Right lobe of liver (tissue), 6 donors: ENCODE results near the gene FAM174C. TPM values are rescaled to one million over a fixed set of nuclear protein-coding genes. Genes with fewer than 3 reads are reported as not detected.

Experiments
- ATAC-seq, 4 donors: fragments of 200-7000 bp; cut with Tn5 transposase; one replicate each; pipeline ENCODE4 v1.9.1; 2020; ENCODE audit warnings: mild to moderate bottlenecking in 4 of 4, moderate library complexity in 4 of 4
- DNase-seq, 3 donors: peaks; one replicate each; pipeline ENCODE4 v3.0.0-alpha.2; 2020
- H3K27ac ChIP-seq, 3 donors: fragments of 200-600 bp; one replicate each; pipeline ENCODE4 v1.8.0; 2022
- H3K27me3 ChIP-seq, 2 donors: fragments of 200-600 bp; one replicate each; pipeline ENCODE4 v1.8.0; 2022
- H3K36me3 ChIP-seq, 4 donors: fragments of 200-600 bp; sonication (generic) in 1 of 4; one replicate each; pipeline versions ENCODE4 v1.5.1 to v1.8.0; 2017 to 2022; ENCODE audit warnings: control low read depth in 1 of 4
- H3K4me1 ChIP-seq, 4 donors: fragments of 200-600 bp; sonication (generic) in 1 of 4; one replicate each; pipeline versions ENCODE4 v1.5.1 to v1.8.0; 2017 to 2022; ENCODE audit warnings: control low read depth in 1 of 4
- H3K4me3 ChIP-seq, 3 donors: fragments of 200-600 bp; one replicate each; pipeline ENCODE4 v1.8.0; 2022
- H3K9me3 ChIP-seq, 4 donors: fragments of 200-600 bp; sonication (generic) in 1 of 4; one replicate each; pipeline versions ENCODE4 v1.5.1 to v1.8.0; 2017 to 2022; ENCODE audit warnings: control low read depth in 1 of 4
- CTCF ChIP-seq, 4 donors: fragments of 200-600 bp in 3 of 4; fragments of 450-650 bp in 1 of 4; IDR thresholded peaks; one replicate each; pipeline versions ENCODE4 v1.5.1 to v1.8.0; 2016 to 2022; ENCODE audit warnings: antibody characterized with exemption in 4 of 4, mild to moderate bottlenecking in 2 of 4
- POLR2A ChIP-seq: fragments of 450-650 bp; IDR thresholded peaks from one replicate; pipeline ENCODE4 v1.6.1; 2017; ENCODE audit warnings: antibody characterized with exemption, mild to moderate bottlenecking
- WGBS: methylation state at CpG from one replicate; pipeline ENCODE4 v1.1.6; 2018; ENCODE audit warnings: low coverage, low lambda C conversion rate; ENCODE audit not compliant: insufficient coverage; ENCODE audit errors: missing lambda C conversion rate; 5-methylcytosine and 5-hydroxymethylcytosine counted together
- intact Hi-C, 2 donors: fragments of 100-400 bp; cut with DNase I; formaldehyde crosslinking; loops; one replicate each; pipeline versions ENCODE4 v1.11.2 to v1.14.1; 2022
- total RNA-seq, 6 experiments: library from RNA; depleted of rRNA in 2 of 6; stranded (reverse); fragments of >200 nt in 2 of 6; fragmentation: NEBNext Ultra II Directional in 3 of 6; extraction: Animal tissue kit (Norgen Biotek cat#: 25700) in 3 of 6; gene quantifications; one replicate each; pipeline versions ENCODE4 v1.1.0 to v1.2.4, GENCODE V29; 2016 to 2023
- donor health status: DM: no; HTN: yes; CAD: no.
- donor health status: DM: no; HTN: no; CAD: no.
- donor health status: DM: no; HTN: no; CAD: no.
- donor health status: DM: no; HTN: yes; CAD: no.
- donor health status: DM: no; HTN: yes; CAD: no.

Gene FAM174C
- total RNA-seq, 6 experiments from 2014 or later, result 34.0 to 103 (median 43.8) TPM

- intact Hi-C loops, result loop anchor here (5.0 to 10.0 kb wide), 3 partner anchors 115 to 225 kb away; no protein-coding TSS in a partner anchor
- H3K27me3 ChIP-seq, result no peaks in the 10 kb centered on the region
- H3K36me3 ChIP-seq, result peaks cover 0 to 8% (median 2%) of the 10 kb centered on the region in 4 donors
- no peak overlapping the region for H3K4me3 ChIP-seq
- TF ChIP-seq POLR2A (no peak), CTCF (IDR thresholded peaks at IDR 0.05) (peak; percentile 85 to 98 (median 97))
- ATAC-seq (peak; percentile 26 to 40 (median 32)), DNase-seq (peak; percentile 82 to 88 (median 82))
- H3K27ac ChIP-seq, result no peak overlapping the region
- H3K4me1 ChIP-seq, result peaks cover 0 to 33% (median 14%) of the 10 kb centered on the region in 4 donors
- WGBS, result 19% methylated on average over 6 of the region's 10 CpGs
- H3K9me3 ChIP-seq, result no peaks in the 10 kb centered on the region
Measured at GRCh38 chr19:1279782-1280341, 4.5 kb downstream of the FAM174C start.

- TF ChIP-seq POLR2A (no peak), CTCF (IDR thresholded peaks at IDR 0.05) (no peak)
- Histone ChIP-seq H3K4me3 (no peak overlapping the region), H3K9me3 (no peaks in the 10 kb centered on the region), H3K4me1 (peaks cover 0 to 37% (median 14%) of the 10 kb centered on the region in 4 donors), H3K27ac (no peak overlapping the region), H3K36me3 (peaks cover 0 to 7% (median 2%) of the 10 kb centered on the region in 4 donors), H3K27me3 (no peaks in the 10 kb centered on the region)
- 75% methylated on average over 12 of the region's 53 CpGs for WGBS
- DNase-seq, result peak in 2 of 3 donors; percentile 29 to 56
- intact Hi-C loops, result loop anchor here in 1 of 2 donors (10.0 kb wide), 2 partner anchors 114 to 224 kb away; no protein-coding TSS in a partner anchor
- ATAC-seq, result no peak
Measured at GRCh38 chr19:1280636-1281568, 5.6 kb downstream of the FAM174C start.

DNA sequence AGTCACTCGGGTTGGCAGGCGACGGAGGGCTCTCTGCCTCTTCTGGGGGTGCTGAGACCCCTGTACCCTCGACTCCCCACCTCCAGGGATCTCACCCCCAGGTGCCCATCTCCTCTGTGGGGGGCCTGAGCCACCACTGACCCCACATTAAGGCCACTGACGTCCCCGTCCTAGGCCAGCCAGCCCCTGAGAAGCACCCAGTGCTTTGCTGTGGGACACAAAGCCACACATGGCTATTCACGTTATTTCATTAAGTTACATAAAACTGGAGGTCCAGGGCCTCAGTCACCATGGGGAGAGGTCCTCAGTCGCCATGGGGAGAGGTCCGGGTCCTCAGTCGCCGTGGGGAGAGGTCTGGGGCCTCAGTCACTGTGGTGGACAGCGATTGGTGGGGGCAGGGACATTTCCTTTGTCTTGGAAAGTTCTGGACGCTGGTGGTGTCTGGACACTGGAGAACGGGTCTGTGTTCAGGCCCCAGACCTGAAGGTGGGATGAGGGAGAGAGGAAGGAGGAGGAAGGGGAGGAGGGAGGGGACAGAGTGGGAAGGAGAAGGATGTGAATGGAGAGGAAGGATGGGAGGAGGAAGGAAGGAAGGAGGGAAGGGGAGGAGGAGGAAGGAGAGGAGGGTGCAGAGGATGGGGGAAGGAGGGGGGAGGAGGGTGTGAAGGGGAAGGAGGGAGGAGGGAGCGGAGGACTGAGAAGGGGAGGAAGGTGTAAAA is 6.4 kb downstream of the FAM174C start:
- 68% methylated on average over 9 of the region's 15 CpGs for WGBS
- ATAC-seq, result no peak

More for the DNA sequence above, 6.4 kb downstream of the FAM174C start:
- no peak for DNase-seq
- no peak overlapping the region for H3K27ac ChIP-seq
- TF ChIP-seq POLR2A (no peak), CTCF (IDR thresholded peaks at IDR 0.05) (no peak)
- peaks cover 0 to 29% (median 11%) of the 10 kb centered on the region in 4 donors for H3K4me1 ChIP-seq
- no peak overlapping the region for H3K4me3 ChIP-seq
- no peaks in the 10 kb centered on the region for H3K27me3 ChIP-seq
- peaks cover 0 to 7% (median 2%) of the 10 kb centered on the region in 4 donors for H3K36me3 ChIP-seq
- no peaks in the 10 kb centered on the region for H3K9me3 ChIP-seq
- intact Hi-C loops, result loop anchor here in 1 of 2 donors (10.0 kb wide), 2 partner anchors 113 to 223 kb away; no protein-coding TSS in a partner anchor
